Breast epithelium (tissue), 4 donors: Measurements from ENCODE around the gene TMEM121. TPM values are rescaled to one million over a fixed set of nuclear protein-coding genes. Genes with fewer than 3 reads are reported as not detected.
A peak's percentile ranks its signal among the peaks of the same experiment; 100 is the strongest.

Experiments
- DNase-seq, 2 donors: peaks; one replicate each; pipeline ENCODE4 v3.0.0-alpha.2; 2019; ENCODE audit warnings: low spot score in 2 of 2
- H3K27ac ChIP-seq, 2 donors: fragments of 200-600 bp; sonication (generic) in 1 of 2; one replicate each; pipeline ENCODE4 v1.5.1; 2016 to 2019; ENCODE audit warnings: mild to moderate bottlenecking in 1 of 2
- H3K27me3 ChIP-seq, 2 donors: fragments of 200-600 bp; sonication (generic) in 1 of 2; one replicate each; pipeline versions ENCODE4 v1.5.1 to v1.6.0; 2017 to 2019; ENCODE audit warnings: control low read depth in 1 of 2, mild to moderate bottlenecking in 1 of 2
- H3K36me3 ChIP-seq: fragments of 200-600 bp; one replicate; pipeline ENCODE4 v1.5.1; 2019
- H3K4me1 ChIP-seq, 2 donors: fragments of 200-600 bp; sonication (generic); one replicate each; pipeline ENCODE4 v1.5.1; 2016 to 2019; ENCODE audit warnings: control low read depth in 1 of 2
- H3K4me3 ChIP-seq, 3 donors: fragments of 200-600 bp; sonication (generic); 1 replicate in 2 of 3; 2 replicates in 1 of 3; pipeline ENCODE4 v1.5.1; 2016 to 2019; ENCODE audit warnings: mild to moderate bottlenecking in 3 of 3, moderate library complexity in 2 of 3
- H3K9me3 ChIP-seq, 2 donors: fragments of 200-600 bp; sonication (generic) in 1 of 2; one replicate each; pipeline ENCODE4 v1.5.1; 2016 to 2019; ENCODE audit warnings: control low read depth in 1 of 2
- CTCF ChIP-seq, 3 donors: fragments of 450-650 bp; IDR thresholded peaks; one replicate each; pipeline ENCODE4 v1.5.1; 2016 to 2017; ENCODE audit warnings: antibody characterized with exemption in 3 of 3, mild to moderate bottlenecking in 3 of 3, moderate library complexity in 3 of 3
- POLR2A ChIP-seq: fragments of 450-650 bp; IDR thresholded peaks from one replicate; pipeline ENCODE4 v1.6.1; 2016; ENCODE audit warnings: antibody characterized with exemption, mild to moderate bottlenecking, moderate library complexity
- POLR2AphosphoS5 ChIP-seq, 3 donors: sonication (generic); formaldehyde crosslinking; IDR thresholded peaks; one replicate each; pipeline ENCODE4 v1.6.1; 2017; ENCODE audit warnings: antibody characterized with exemption in 3 of 3
- intact Hi-C: fragments of 100-400 bp; cut with DNase I; formaldehyde crosslinking; loops from one replicate; pipeline ENCODE4 v1.15.1; 2023; ENCODE audit warnings: low total_unique reads
- total RNA-seq, 3 donors: library from RNA; depleted of rRNA; stranded (reverse); fragments of >200 nt; gene quantifications; one replicate each; pipeline ENCODE4 v1.1.0, GENCODE V29; 2016

TMEM121 gene
- total RNA-seq, 3 donors from 2014 or later, result 2.4 to 9.2 (median 9.2) TPM

GRCh38 chr14:105493921-105494605 lies 32.3 kb upstream of the TMEM121 start:
- no peak for DNase-seq
- TF ChIP-seq POLR2AphosphoS5 (IDR thresholded peaks at IDR 0.05), result no peak
- no peak for TF ChIP-seq CTCF (IDR thresholded peaks at IDR 0.05)
- TF ChIP-seq POLR2A, result no peak

GRCh38 chr14:105494606-105494929 lies 31.8 kb upstream of the TMEM121 start:
- Histone ChIP-seq H3K9me3 (no peaks in the 10 kb centered on the region), H3K4me1 (peaks cover 3 to 10% of the 10 kb centered on the region in 2 donors), H3K4me3 (no peak overlapping the region), H3K27ac (no peak overlapping the region), H3K36me3 (no peaks in the 10 kb centered on the region), H3K27me3 (no peaks in the 10 kb centered on the region)
- DNase-seq, result no peak
- intact Hi-C loops, result no loop called here
- TF ChIP-seq POLR2AphosphoS5 (IDR thresholded peaks at IDR 0.05) (no peak), CTCF (IDR thresholded peaks at IDR 0.05) (no peak), POLR2A (no peak)

More at GRCh38 chr14:105493921-105494605, 32.3 kb upstream of the TMEM121 start:
- no peaks in the 10 kb centered on the region for H3K36me3 ChIP-seq
- H3K9me3 ChIP-seq, result no peaks in the 10 kb centered on the region
- intact Hi-C loops, result no loop called here
- peaks cover 6 to 10% of the 10 kb centered on the region in 2 donors for H3K4me1 ChIP-seq
- H3K4me3 ChIP-seq, result no peak overlapping the region
- H3K27me3 ChIP-seq, result no peaks in the 10 kb centered on the region
- H3K27ac ChIP-seq, result no peak overlapping the region

- Histone ChIP-seq H3K4me1 (peaks cover 3 to 13% of the 10 kb centered on the region in 2 donors), H3K27ac (peak overlapping the region; percentile 8 to 63), H3K36me3 (no peaks in the 10 kb centered on the region), H3K9me3 (no peaks in the 10 kb centered on the region), H3K27me3 (no peaks in the 10 kb centered on the region), H3K4me3 (peak overlapping the region in 1 of 3 donors; percentile 15)
- TF ChIP-seq POLR2A (no peak), CTCF (IDR thresholded peaks at IDR 0.05) (no peak), POLR2AphosphoS5 (IDR thresholded peaks at IDR 0.05) (no peak)
- DNase-seq, result peak in 1 of 2 donors; percentile 30
- intact Hi-C loops, result no loop called here
Measured at GRCh38 chr14:105495101-105495989, 31.0 kb upstream of the TMEM121 start.

- intact Hi-C loops, result no loop called here
- DNase-seq, result no peak
- H3K4me1 ChIP-seq, result peaks cover 3 to 13% of the 10 kb centered on the region in 2 donors
- H3K36me3 ChIP-seq, result no peaks in the 10 kb centered on the region
- H3K9me3 ChIP-seq, result no peaks in the 10 kb centered on the region
- no peak for TF ChIP-seq POLR2A
- TF ChIP-seq POLR2AphosphoS5 (IDR thresholded peaks at IDR 0.05), result no peak
- TF ChIP-seq CTCF (IDR thresholded peaks at IDR 0.05), result no peak
- H3K27ac ChIP-seq, result peak overlapping the region; percentile 8 to 63
- peak overlapping the region in 1 of 3 donors; percentile 15 for H3K4me3 ChIP-seq
- no peaks in the 10 kb centered on the region for H3K27me3 ChIP-seq
Measured at GRCh38 chr14:105495990-105496830, 30.2 kb upstream of the TMEM121 start.
